ENCODE measurements around the gene B4GALNT2. TPM values are rescaled to one million over a fixed set of nuclear protein-coding genes. Genes with fewer than 3 reads are reported as not detected.

Gene B4GALNT2
- total and polyA plus RNA-seq, 2 donors (not counting 3 experiments of a cell fraction or from before 2014, with no cell fraction given) = 0.11 TPM; not detected in 1

DNA sequence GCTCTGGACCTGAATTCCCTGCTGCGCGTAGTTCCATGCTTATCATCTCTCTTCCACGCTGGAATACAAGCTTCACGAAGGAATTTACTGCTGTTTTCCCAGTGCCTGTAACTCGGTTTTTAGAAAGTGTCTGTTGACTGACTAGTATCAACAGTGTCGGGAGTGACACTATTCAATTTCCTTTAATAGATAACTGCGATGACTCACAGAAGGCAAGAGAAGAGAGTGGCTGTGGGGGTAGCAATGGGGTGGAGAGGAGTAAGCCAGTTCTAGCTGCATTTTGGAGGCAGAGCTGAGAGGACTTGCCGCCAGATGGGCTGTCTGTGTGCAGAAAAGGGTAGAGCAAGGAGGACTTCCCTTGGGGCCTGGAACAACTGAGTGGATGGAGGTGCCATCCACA is 25.2 kb downstream of the B4GALNT2 start:
- Histone ChIP-seq H3K27me3 (ENCODE audit: control insufficient read depth in 2 of 2, insufficient read depth in 2 of 2, low read length in 2 of 2) (peaks cover 10 to 11% of the 10 kb centered on the region in 2 experiments), H3K4me1 (ENCODE audit: control insufficient read depth, extremely low read depth, insufficient read depth, low read length) (no peaks in the 10 kb centered on the region), H2AFZ (ENCODE audit: low read depth, low read length) (no peak overlapping the region), H4K20me1 (replicated peaks; ENCODE audit: control insufficient read depth, extremely low read depth, insufficient read depth, low read length) (no peaks in the 10 kb centered on the region), H3K36me3 (ENCODE audit: control insufficient read depth in 2 of 2, extremely low read depth in 1 of 2, insufficient read depth in 2 of 2, low read length in 2 of 2) (no peaks in the 10 kb centered on the region), H3K9ac (replicated peaks; ENCODE audit: extremely low read depth, insufficient read depth, low read length) (no peak overlapping the region), H3K4me2 (ENCODE audit: insufficient read depth, low read length) (no peak overlapping the region), H3K27ac (ENCODE audit: insufficient read depth, low read depth, low read length) (no peak overlapping the region), H3K4me3 (replicated peaks in 1 of 3; ENCODE audit: insufficient read depth in 1 of 3, low read depth in 1 of 3, low read length in 3 of 3) (no peak overlapping the region), H3K9me1 (replicated peaks; ENCODE audit: control insufficient read depth, extremely low read depth, insufficient read depth, low read length) (no peaks in the 10 kb centered on the region), H3K79me2 (ENCODE audit: control insufficient read depth, insufficient read depth, low read length) (no peaks in the 10 kb centered on the region), H3K9me3 (replicated peaks; ENCODE audit: control insufficient read depth, insufficient read depth, low read length) (no peaks in the 10 kb centered on the region)
- no TSS peak for BruUV-seq (replicated peaks)
- dilution Hi-C loops (cut with MboI; ENCODE audit: extremely low pct_ligation_motif_present, low sequenced_read_pairs) = no loop called here
- CTCF ChIA-PET = interaction anchor here (1.0 kb wide), 1 partner anchor 75 kb away, joined by 3 read pairs; no protein-coding TSS in a partner anchor
- TF ChIP-seq JUN (IDR thresholded peaks at IDR 0.05; ENCODE audit: borderline replicate concordance, insufficient read depth, insufficient read length, low read depth) (no peak), MYC (IDR thresholded peaks at IDR 0.05; ENCODE audit: low read depth, low read length) (no peak), FOS (IDR thresholded peaks at IDR 0.05; ENCODE audit: borderline replicate concordance, insufficient read depth, low read length) (peak; percentile 19)
- intact Hi-C loops (cut with micrococcal nuclease) = no loop called here
- FAIRE-seq (no peak), DNase-seq (ENCODE audit: low read depth, low spot score) (no peak)
- POLR2A ChIA-PET = no interaction called here

DNA sequence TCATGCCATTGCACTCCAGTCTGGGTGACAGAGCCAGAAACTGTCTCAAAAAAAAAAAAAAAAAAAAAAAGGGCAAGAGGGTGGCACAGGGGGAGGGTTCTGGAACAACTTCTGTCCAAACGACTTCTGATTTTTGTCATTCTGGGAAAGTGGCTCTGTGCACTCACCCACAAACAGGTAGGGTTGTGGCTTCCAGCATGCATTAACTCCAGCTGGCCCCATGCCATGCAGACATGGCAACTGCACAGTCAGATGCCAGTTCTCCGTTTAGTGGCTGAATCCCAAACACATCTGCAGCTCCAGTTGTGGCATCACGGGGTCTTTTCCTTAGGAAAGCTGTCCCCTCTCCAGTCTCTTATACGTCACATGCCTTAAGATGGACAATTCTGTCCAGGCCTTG is 30.3 kb downstream of the B4GALNT2 start:
- FAIRE-seq (no peak), DNase-seq (ENCODE audit: low read depth, low spot score) (no peak)
- no peak overlapping the region for H3K9ac ChIP-seq (replicated peaks; ENCODE audit: extremely low read depth, insufficient read depth, low read length)
- no peaks in the 10 kb centered on the region for H3K4me1 ChIP-seq (ENCODE audit: control insufficient read depth, extremely low read depth, insufficient read depth, low read length)
- H3K27ac ChIP-seq (ENCODE audit: insufficient read depth, low read depth, low read length) = no peak overlapping the region
- no peaks in the 10 kb centered on the region for H3K9me1 ChIP-seq (replicated peaks; ENCODE audit: control insufficient read depth, extremely low read depth, insufficient read depth, low read length)
- no peak overlapping the region for H2AFZ ChIP-seq (ENCODE audit: low read depth, low read length)
- H3K27me3 ChIP-seq (ENCODE audit: control insufficient read depth in 2 of 2, insufficient read depth in 2 of 2, low read length in 2 of 2) = peaks cover 14 to 16% of the 10 kb centered on the region in 2 experiments
- H4K20me1 ChIP-seq (replicated peaks; ENCODE audit: control insufficient read depth, extremely low read depth, insufficient read depth, low read length) = no peaks in the 10 kb centered on the region
- POLR2A ChIA-PET = no interaction called here
- TF ChIP-seq EZH2 (IDR thresholded peaks at IDR 0.05; ENCODE audit: borderline replicate concordance, low read depth, low read length, severe bottlenecking) = no peak
- TF ChIP-seq, protein P1, sequence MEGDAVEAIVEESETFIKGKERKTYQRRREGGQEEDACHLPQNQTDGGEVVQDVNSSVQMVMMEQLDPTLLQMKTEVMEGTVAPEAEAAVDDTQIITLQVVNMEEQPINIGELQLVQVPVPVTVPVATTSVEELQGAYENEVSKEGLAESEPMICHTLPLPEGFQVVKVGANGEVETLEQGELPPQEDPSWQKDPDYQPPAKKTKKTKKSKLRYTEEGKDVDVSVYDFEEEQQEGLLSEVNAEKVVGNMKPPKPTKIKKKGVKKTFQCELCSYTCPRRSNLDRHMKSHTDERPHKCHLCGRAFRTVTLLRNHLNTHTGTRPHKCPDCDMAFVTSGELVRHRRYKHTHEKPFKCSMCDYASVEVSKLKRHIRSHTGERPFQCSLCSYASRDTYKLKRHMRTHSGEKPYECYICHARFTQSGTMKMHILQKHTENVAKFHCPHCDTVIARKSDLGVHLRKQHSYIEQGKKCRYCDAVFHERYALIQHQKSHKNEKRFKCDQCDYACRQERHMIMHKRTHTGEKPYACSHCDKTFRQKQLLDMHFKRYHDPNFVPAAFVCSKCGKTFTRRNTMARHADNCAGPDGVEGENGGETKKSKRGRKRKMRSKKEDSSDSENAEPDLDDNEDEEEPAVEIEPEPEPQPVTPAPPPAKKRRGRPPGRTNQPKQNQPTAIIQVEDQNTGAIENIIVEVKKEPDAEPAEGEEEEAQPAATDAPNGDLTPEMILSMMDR (IDR thresholded peaks at IDR 0.05; ENCODE audit: extremely low read depth in 1 of 2, insufficient read depth in 1 of 2, low read depth in 1 of 2, low read length in 2 of 2) = no peak
- TF ChIP-seq POLR2AphosphoS5 (IDR thresholded peaks at IDR 0.05; ENCODE audit: insufficient read depth, low read depth, low read length) = no peak
- BruUV-seq (replicated peaks) = no TSS peak
- H3K36me3 ChIP-seq (ENCODE audit: control insufficient read depth in 2 of 2, extremely low read depth in 1 of 2, insufficient read depth in 2 of 2, low read length in 2 of 2) = no peaks in the 10 kb centered on the region
- CTCF ChIA-PET = interaction anchor here (1.3 kb wide), 1 partner anchor 30 kb away, joined by 3 read pairs; no protein-coding TSS in a partner anchor
- H3K79me2 ChIP-seq (ENCODE audit: control insufficient read depth, insufficient read depth, low read length) = no peaks in the 10 kb centered on the region
- no peak overlapping the region for H3K4me2 ChIP-seq (ENCODE audit: insufficient read depth, low read length)
- H3K4me3 ChIP-seq (replicated peaks in 1 of 3; ENCODE audit: insufficient read depth in 1 of 3, low read depth in 1 of 3, low read length in 3 of 3) = no peak overlapping the region
- H3K9me3 ChIP-seq (replicated peaks; ENCODE audit: control insufficient read depth, insufficient read depth, low read length) = no peaks in the 10 kb centered on the region
- intact Hi-C loops (cut with micrococcal nuclease) = no loop called here
- dilution Hi-C loops (cut with MboI; ENCODE audit: extremely low pct_ligation_motif_present, low sequenced_read_pairs) = no loop called here

Data from endothelial cell of umbilical vein (primary cell).